Activated CD4-positive, alpha-beta T cell treated with anti-CD3 and anti-CD28 coated beads for 36 hours (primary cell): ENCODE results near the gene PLD4. TPM values are rescaled to one million over a fixed set of nuclear protein-coding genes. Genes with fewer than 3 reads are reported as not detected.

Experiments
- ATAC-seq: fragments of 200-7000 bp; cut with Tn5 transposase; one replicate; pipeline ENCODE4 v1.10.0; 2021; ENCODE audit warnings: mild to moderate bottlenecking, moderate library complexity
- CTCF ChIA-PET: fragments of 350-600 bp; sonication (Branson Sonifier 250); formaldehyde crosslinking; loops from one replicate; lab custom pipeline; 2021; ENCODE audit warnings: antibody characterized with exemption; lab: Charles Lee
- POLR2A ChIA-PET: fragments of 350-600 bp; sonication (Branson Sonifier 250); formaldehyde crosslinking; loops from one replicate; lab custom pipeline; 2021; ENCODE audit warnings: antibody characterized with exemption, inconsistent platforms; lab: Charles Lee
- DNase-seq: peaks from one replicate; pipeline ENCODE4 v3.0.0-alpha.2; 2020
- H3K27ac Mint-ChIP-seq: one replicate; pipeline ENCODE4 v1.8.0; 2021; ENCODE audit warnings: mixed read lengths
- H3K27me3 Mint-ChIP-seq: one replicate; pipeline ENCODE4 v1.8.0; 2021; ENCODE audit warnings: mixed read lengths
- H3K36me3 Mint-ChIP-seq: one replicate; pipeline ENCODE4 v1.8.0; 2021; ENCODE audit warnings: low read depth, mixed read lengths
- H3K4me1 Mint-ChIP-seq: one replicate; pipeline ENCODE4 v1.8.0; 2021; ENCODE audit warnings: mixed read lengths
- H3K4me3 Mint-ChIP-seq: one replicate; pipeline ENCODE4 v1.8.0; 2021; ENCODE audit warnings: mild to moderate bottlenecking, moderate library complexity, mixed read lengths
- H3K9me3 Mint-ChIP-seq: one replicate; pipeline ENCODE4 v1.8.0; 2021; ENCODE audit warnings: low read depth, mixed read lengths
- intact Hi-C, 2 experiments: fragments of 100-400 bp; cut with DNase I in 1 of 2; cut with micrococcal nuclease in 1 of 2; formaldehyde crosslinking; loops; one replicate each; pipeline versions ENCODE4 v1.14.2 to v1.15.1; 2022 to 2024; cut with DNase I, micrococcal nuclease
- total RNA-seq, 2 experiments: library from RNA; stranded (reverse); gene quantifications; one replicate each; pipeline ENCODE4 v1.2.3, GENCODE V29; 2021

The PLD4 gene
- total RNA-seq, 2 experiments from 2014 or later, result not detected

DNA sequence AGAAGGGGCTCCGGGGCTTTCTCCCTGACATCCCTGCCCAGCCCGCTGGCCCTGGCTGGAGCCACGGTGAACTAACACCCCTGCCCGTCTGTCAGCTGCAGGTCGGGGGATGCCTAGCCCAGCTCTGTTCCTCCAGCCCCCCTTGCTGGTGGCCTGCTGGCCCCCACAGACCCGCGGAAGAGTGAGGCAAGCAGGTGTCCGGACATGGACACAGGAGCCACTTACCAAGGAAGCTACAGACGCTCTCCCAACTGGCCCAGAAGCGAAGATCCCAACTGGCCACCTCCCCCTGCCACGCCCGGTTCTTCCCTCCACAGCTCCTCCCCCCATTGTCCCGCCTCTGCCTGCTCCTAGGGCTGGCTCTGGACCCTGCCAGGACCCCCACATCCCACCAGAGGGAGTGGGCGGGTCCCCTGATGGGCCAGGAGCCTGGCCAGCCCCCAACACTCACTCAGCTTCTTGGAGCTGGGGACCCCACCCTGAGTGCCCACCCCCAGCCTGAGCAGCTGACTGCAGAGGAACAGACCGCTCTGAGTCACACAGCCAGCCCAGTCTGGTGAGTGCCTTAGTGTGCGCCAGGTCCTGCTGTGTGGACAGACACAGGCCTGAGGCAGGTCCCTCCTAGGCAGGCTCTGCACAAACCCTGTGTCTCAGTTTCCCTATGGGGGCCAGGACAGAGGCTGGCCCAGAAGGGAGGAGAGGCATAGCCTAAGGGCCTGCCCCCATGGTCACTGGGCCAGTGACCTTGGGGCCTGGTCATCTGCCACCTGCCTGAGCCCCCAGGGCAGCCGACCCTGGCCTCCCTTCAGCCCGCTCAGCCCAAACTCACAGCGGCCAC is 45.8 kb downstream of the PLD4 start:
- no peak for ATAC-seq
- Mint-ChIP-seq H3K27ac (no peak overlapping the region), H3K27me3 (peaks cover 8% of the 10 kb centered on the region), H3K36me3 (no peaks in the 10 kb centered on the region), H3K4me3 (no peak overlapping the region), H3K4me1 (no peaks in the 10 kb centered on the region), H3K9me3 (no peaks in the 10 kb centered on the region)
- no peak for DNase-seq
- intact Hi-C loops, result no loop called here
- ChIA-PET POLR2A (no interaction called here), CTCF (interaction anchor here (0.7 kb wide), 1 partner anchor 10 kb away, joined by 4 read pairs; no protein-coding TSS in a partner anchor)

DNA sequence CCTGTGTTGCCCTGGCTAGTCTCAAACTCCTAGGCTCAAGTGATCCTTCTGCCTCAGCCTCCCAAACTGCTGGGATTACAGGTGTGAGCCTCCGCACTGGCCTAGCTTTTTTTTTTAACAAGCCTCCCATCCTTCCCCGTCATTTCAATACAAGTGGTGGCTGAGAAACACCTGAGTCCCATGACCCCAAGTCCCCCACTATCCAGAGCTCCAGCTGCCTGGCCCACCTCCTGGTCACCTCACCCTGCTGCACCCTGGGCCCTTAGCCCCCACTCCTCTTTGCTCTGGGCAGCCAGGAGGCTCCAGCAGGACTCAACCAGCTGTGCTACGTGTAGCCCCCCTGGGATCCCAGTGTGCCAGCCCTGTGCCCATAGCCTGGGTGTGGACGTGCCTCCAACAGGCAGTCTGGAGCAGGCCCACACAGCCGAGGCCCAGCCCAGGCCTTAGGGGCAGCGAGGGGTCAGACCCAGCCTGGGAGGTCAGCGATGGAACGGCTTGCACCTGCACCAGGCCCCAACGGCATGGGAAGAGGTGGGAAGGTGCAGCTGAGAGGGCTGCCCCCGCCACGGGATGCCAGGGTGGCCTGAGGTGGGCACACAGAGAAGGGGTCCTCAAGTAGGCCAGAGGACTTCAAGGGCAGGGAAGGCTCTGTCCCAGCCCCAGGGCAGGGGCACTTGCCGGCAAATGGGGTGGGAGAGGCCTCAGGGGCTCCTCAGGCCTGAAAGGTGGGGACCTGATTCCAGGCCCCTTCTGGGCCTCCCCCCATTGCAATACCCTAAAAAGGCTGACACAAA is 47.0 kb downstream of the PLD4 start:
- DNase-seq (no peak), ATAC-seq (no peak)
- ChIA-PET POLR2A (no interaction called here), CTCF (interaction anchor here (0.5 to 0.7 kb wide), 2 partner anchors 74 to 114 kb away, joined by 3 read pairs; no protein-coding TSS in a partner anchor)
- peaks cover 3% of the 10 kb centered on the region for H3K4me1 Mint-ChIP-seq
- H3K27me3 Mint-ChIP-seq, result peaks cover 8% of the 10 kb centered on the region
- H3K27ac Mint-ChIP-seq, result no peak overlapping the region
- H3K9me3 Mint-ChIP-seq, result no peaks in the 10 kb centered on the region
- intact Hi-C loops, result no loop called here
- H3K36me3 Mint-ChIP-seq, result no peaks in the 10 kb centered on the region
- no peak overlapping the region for H3K4me3 Mint-ChIP-seq

DNA sequence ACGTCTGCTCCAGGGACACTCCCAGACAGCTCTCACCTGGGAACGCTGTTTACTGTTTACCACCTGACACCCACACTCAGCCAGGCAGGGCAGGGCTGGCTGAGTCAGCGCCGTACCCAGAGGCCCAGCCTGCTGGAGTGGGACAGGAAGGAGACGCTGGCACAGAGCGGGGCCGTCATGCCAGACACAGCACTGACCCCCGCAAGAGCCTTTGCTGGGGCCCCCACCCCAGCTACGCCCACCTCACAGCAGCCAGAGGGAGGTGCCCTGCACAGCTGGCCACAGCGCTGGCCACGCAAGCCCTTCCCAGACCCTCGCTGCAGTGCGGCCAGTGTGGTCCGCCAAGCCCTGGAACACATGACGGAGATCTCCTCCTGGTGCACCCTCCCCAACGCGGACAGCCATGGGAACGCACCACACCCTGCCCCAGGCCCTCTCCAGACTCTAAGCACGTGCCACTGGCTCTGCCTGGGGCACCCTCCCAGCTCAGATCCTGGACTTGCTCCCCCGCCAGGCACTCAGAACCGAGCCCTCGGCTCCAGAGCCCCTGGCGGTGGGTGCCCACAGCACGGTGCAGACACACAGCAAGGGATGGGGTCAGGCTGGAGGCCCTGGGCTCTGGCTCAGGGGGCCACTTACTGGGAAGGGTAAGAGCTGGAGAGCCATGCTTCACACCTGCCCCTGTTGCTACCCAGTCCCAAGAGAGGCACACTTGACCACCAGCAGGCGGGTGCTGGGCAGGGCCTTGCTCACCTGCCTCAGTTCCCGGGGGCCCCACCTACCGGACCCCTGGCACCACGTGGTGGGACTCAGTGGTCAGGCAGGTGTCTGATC is 47.8 kb downstream of the PLD4 start:
- Mint-ChIP-seq H3K36me3 (no peaks in the 10 kb centered on the region), H3K4me3 (no peak overlapping the region), H3K27me3 (peaks cover 13% of the 10 kb centered on the region), H3K9me3 (no peaks in the 10 kb centered on the region), H3K4me1 (peaks cover 3% of the 10 kb centered on the region), H3K27ac (no peak overlapping the region)
- ChIA-PET CTCF (interaction anchor here (0.5 to 4.8 kb wide), 5 partner anchors 9 to 113 kb away, joined by 3 to 70 read pairs (median 3); no protein-coding TSS in a partner anchor), POLR2A (no interaction called here)
- ATAC-seq, result no peak
- intact Hi-C loops, result no loop called here
- no peak for DNase-seq

DNA sequence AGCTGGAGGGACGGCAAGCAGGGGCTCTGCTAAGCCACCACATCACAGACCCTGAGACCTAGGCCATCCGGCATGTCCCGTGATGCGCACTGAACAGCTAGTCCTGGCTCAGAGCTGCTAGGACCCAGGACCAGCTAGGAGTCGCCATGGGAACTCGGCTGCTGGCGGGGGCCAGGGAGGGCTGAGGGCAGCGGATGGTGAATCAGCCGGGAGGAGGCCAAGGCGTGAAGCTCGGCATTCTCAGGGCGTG is 48.4 kb downstream of the PLD4 start:
- peaks cover 15% of the 10 kb centered on the region for H3K27me3 Mint-ChIP-seq

GRCh38 chr14:104973385-104974145 is 48.9 kb downstream of the PLD4 start:
- Mint-ChIP-seq H3K27me3 (peaks cover 15% of the 10 kb centered on the region), H3K36me3 (no peaks in the 10 kb centered on the region), H3K4me3 (no peak overlapping the region), H3K27ac (no peak overlapping the region), H3K4me1 (peaks cover 6% of the 10 kb centered on the region), H3K9me3 (no peaks in the 10 kb centered on the region)
- intact Hi-C loops, result no loop called here
- ChIA-PET POLR2A (no interaction called here), CTCF (interaction anchor here (0.7 to 4.8 kb wide), 5 partner anchors 8 to 93 kb away, joined by 3 to 70 read pairs (median 4); no protein-coding TSS in a partner anchor)
- ATAC-seq, result no peak
- no peak for DNase-seq

More for the DNA sequence above, 48.4 kb downstream of the PLD4 start:
- CTCF ChIA-PET, result interaction anchor here (0.7 to 4.8 kb wide), 4 partner anchors 9 to 92 kb away, joined by 3 to 70 read pairs (median 8); no protein-coding TSS in a partner anchor
- no peak for DNase-seq
- H3K27ac Mint-ChIP-seq, result no peak overlapping the region
- H3K9me3 Mint-ChIP-seq, result no peaks in the 10 kb centered on the region
- H3K4me3 Mint-ChIP-seq, result no peak overlapping the region
- POLR2A ChIA-PET, result no interaction called here
- no peak for ATAC-seq
- H3K4me1 Mint-ChIP-seq, result peaks cover 6% of the 10 kb centered on the region
- intact Hi-C loops, result no loop called here
- no peaks in the 10 kb centered on the region for H3K36me3 Mint-ChIP-seq

GRCh38 chr14:104974146-104974541 is 49.5 kb downstream of the PLD4 start:
- peaks cover 16% of the 10 kb centered on the region for H3K27me3 Mint-ChIP-seq
- no peaks in the 10 kb centered on the region for H3K9me3 Mint-ChIP-seq
- H3K36me3 Mint-ChIP-seq, result no peaks in the 10 kb centered on the region
- no peak for DNase-seq
- ChIA-PET CTCF (interaction anchor here (0.5 to 4.8 kb wide), 6 partner anchors 11 to 83 kb away, joined by 3 to 70 read pairs (median 4); no protein-coding TSS in a partner anchor), POLR2A (no interaction called here)
- ATAC-seq, result no peak
- no peak overlapping the region for H3K27ac Mint-ChIP-seq
- no peak overlapping the region for H3K4me3 Mint-ChIP-seq
- intact Hi-C loops, result no loop called here
- H3K4me1 Mint-ChIP-seq, result peaks cover 6% of the 10 kb centered on the region

DNA sequence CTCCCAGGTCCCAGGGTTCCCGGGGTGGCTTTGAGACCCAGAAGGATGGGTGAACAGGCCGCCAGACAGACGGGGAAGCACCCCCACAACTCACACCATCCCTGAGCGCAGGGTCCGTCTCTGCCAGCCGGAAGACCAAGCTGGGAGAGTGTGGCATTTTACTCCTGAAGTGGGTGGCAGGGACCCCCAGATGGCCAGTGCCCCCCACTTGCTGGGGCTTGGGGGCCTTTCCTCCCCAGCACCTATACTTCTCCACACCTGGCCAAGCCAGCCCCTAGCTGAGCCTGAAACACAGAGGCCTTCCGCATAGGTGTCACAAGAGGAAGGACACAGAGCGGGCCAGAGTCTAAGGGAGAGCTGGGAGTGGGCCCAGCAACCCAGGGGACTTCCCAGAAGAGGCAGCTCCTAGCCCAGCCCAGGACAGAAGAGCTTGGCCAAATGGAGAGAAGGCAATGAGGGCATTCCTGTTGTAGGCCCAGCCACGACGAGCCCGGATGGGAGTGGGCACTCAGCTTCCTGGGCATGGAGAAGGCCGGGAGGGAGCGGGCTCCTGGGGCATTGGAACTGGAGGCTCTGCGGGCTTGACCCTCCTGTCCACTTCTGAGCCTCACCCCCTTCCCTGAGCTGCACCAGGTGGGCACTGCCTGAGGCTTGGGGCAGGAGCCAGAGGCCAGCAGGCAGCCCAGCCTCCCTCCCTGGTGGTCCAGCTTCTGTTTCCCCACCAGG is 50.1 kb downstream of the PLD4 start:
- no peaks in the 10 kb centered on the region for H3K36me3 Mint-ChIP-seq
- ChIA-PET POLR2A (interaction anchor here (0.6 kb wide), 1 partner anchor 156 kb away, joined by 3 read pairs; no protein-coding TSS in a partner anchor), CTCF (interaction anchor here (0.5 to 4.8 kb wide), 12 partner anchors 9 to 1792 kb away, joined by 3 to 70 read pairs (median 3); no protein-coding TSS in a partner anchor)
- DNase-seq (no peak), ATAC-seq (no peak)
- no peak overlapping the region for H3K4me3 Mint-ChIP-seq
- H3K27ac Mint-ChIP-seq, result no peak overlapping the region
- peaks cover 6% of the 10 kb centered on the region for H3K4me1 Mint-ChIP-seq
- H3K27me3 Mint-ChIP-seq, result peaks cover 16% of the 10 kb centered on the region
- intact Hi-C loops, result loop anchor here in 1 of 2 experiments (5.0 kb wide), 1 partner anchor 207 kb away; the partner anchor contains the start of gene NUDT14
- H3K9me3 Mint-ChIP-seq, result no peaks in the 10 kb centered on the region

DNA sequence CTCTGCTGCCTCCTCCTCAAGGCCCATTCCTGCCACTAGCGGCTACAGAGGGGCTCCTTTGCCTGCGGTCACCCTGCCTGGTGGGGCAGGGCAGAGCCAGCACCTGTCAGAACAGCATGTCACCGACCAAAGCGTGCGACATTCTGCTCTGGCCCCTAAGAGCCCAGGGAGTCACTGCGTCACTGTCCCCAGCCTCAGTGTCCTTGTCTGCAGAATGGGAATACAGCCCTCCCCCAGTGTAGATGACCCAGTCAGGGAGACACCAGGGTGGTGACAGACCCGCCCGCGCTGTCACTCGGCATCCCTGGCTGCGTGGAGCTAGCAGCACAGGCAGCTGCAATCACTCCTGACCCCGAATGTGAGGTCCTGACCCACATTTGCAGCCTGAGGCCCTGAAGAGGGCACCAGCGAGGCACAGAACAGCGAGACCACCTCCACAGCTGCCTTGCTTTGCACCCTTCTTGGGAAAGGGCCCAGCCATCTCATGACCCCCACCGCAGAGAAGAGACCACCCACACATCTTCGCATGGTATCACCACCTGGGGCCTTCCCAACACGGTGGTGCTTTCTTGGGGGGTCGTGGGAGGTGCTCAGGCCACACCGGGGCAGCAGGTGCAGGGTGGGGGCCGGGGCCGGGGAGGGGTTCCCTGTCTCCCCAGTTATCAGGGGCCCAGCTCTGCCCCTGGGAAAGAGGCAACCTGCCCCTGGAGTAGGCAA is 51.0 kb downstream of the PLD4 start:
- DNase-seq (peak; percentile 56), ATAC-seq (no peak)
- H3K9me3 Mint-ChIP-seq, result no peaks in the 10 kb centered on the region
- no peaks in the 10 kb centered on the region for H3K36me3 Mint-ChIP-seq
- intact Hi-C loops, result loop anchor here (1.0 to 5.0 kb wide), 4 partner anchors 70 to 207 kb away; partner anchors contain the start of gene NUDT14 (in 1 of the 2)
- ChIA-PET CTCF (interaction anchor here (0.6 to 4.8 kb wide), 8 partner anchors 9 to 1793 kb away, joined by 3 to 70 read pairs (median 3); no protein-coding TSS in a partner anchor), POLR2A (interaction anchor here (0.6 kb wide), 1 partner anchor 155 kb away, joined by 3 read pairs; no protein-coding TSS in a partner anchor)
- H3K27me3 Mint-ChIP-seq, result peaks cover 16% of the 10 kb centered on the region
- H3K4me3 Mint-ChIP-seq, result peak overlapping the region; percentile 19
- H3K4me1 Mint-ChIP-seq, result peaks cover 6% of the 10 kb centered on the region
- H3K27ac Mint-ChIP-seq, result no peak overlapping the region

GRCh38 chr14:104976198-104977007 is 51.7 kb downstream of the PLD4 start:
- no peaks in the 10 kb centered on the region for H3K36me3 Mint-ChIP-seq
- H3K27me3 Mint-ChIP-seq, result peaks cover 16% of the 10 kb centered on the region
- CTCF ChIA-PET, result interaction anchor here (0.6 to 4.8 kb wide), 6 partner anchors 8 to 142 kb away, joined by 3 to 70 read pairs (median 3); no protein-coding TSS in a partner anchor
- peak overlapping the region; percentile 19 for H3K4me3 Mint-ChIP-seq
- DNase-seq (peak; percentile 92), ATAC-seq (peak; percentile 86)
- intact Hi-C loops, result loop anchor here (1.0 to 5.0 kb wide), 4 partner anchors 69 to 206 kb away; partner anchors contain the start of gene NUDT14 (in 1 of the 2)
- POLR2A ChIA-PET, result no interaction called here
- H3K4me1 Mint-ChIP-seq, result peaks cover 6% of the 10 kb centered on the region
- H3K27ac Mint-ChIP-seq, result no peak overlapping the region
- H3K9me3 Mint-ChIP-seq, result no peaks in the 10 kb centered on the region
